Hepatocyte (in vitro differentiated cells): ENCODE measurements around the gene PPP2R2B. TPM values are rescaled to one million over a fixed set of nuclear protein-coding genes. Genes with fewer than 3 reads are reported as not detected.

ENCODE experiments used
- DNase-seq: peaks from one replicate; pipeline ENCODE4 v3.0.0-alpha.2; 2016; ENCODE audit warnings: low spot score
- H2AFZ ChIP-seq: fragments of 200-600 bp; sonication (generic); 2 replicates; pipeline ENCODE4 v1.6.0; 2016; ENCODE audit warnings: antibody characterized with exemption, mild to moderate bottlenecking
- H3K27ac ChIP-seq: fragments of 200-600 bp; sonication (generic); 2 replicates; pipeline ENCODE4 v1.5.1; 2016; ENCODE audit warnings: mild to moderate bottlenecking
- H3K27me3 ChIP-seq: fragments of 200-600 bp; sonication (generic); 2 replicates; pipeline ENCODE4 v1.6.1; 2016
- H3K36me3 ChIP-seq: fragments of 200-600 bp; sonication (generic); replicated peaks from 2 replicates; pipeline ENCODE4 v1.5.1; 2016; ENCODE audit warnings: low read depth; ENCODE audit not compliant: insufficient read depth
- H3K4me1 ChIP-seq: fragments of 200-600 bp; sonication (generic); 2 replicates; pipeline ENCODE4 v1.5.1; 2016; ENCODE audit warnings: mild to moderate bottlenecking, moderate library complexity; ENCODE audit not compliant: insufficient read depth
- H3K4me2 ChIP-seq: fragments of 200-600 bp; sonication (generic); 2 replicates; pipeline ENCODE4 v1.6.0; 2016
- H3K4me3 ChIP-seq: fragments of 200-600 bp; sonication (generic); 2 replicates; pipeline ENCODE4 v1.5.1; 2016; ENCODE audit warnings: mild to moderate bottlenecking
- H3K79me2 ChIP-seq: fragments of 200-600 bp; sonication (generic); 2 replicates; pipeline ENCODE4 v1.6.0; 2017; ENCODE audit warnings: mild to moderate bottlenecking
- H3K9me2 ChIP-seq: fragments of 200-600 bp; sonication (generic); replicated peaks from 2 replicates; pipeline ENCODE4 v1.6.0; 2017; ENCODE audit warnings: mild to moderate bottlenecking; ENCODE audit not compliant: insufficient read depth
- H3K9me3 ChIP-seq: fragments of 200-600 bp; sonication (generic); 2 replicates; pipeline ENCODE4 v1.5.1; 2016; ENCODE audit warnings: low read depth, mild to moderate bottlenecking
- H4K20me1 ChIP-seq: fragments of 200-600 bp; sonication (generic); 2 replicates; pipeline ENCODE4 v1.6.0; 2016; ENCODE audit warnings: mild to moderate bottlenecking; ENCODE audit not compliant: insufficient read depth, poor library complexity, severe bottlenecking
- CTCF ChIP-seq: fragments of 200-600 bp; sonication (generic); IDR thresholded peaks from 2 replicates; pipeline ENCODE4 v1.5.1; 2016; ENCODE audit warnings: antibody characterized with exemption, mild to moderate bottlenecking; ENCODE audit not compliant: poor library complexity
- EZH2 ChIP-seq: fragments of 200-600 bp; sonication (generic); IDR thresholded peaks from 2 replicates; pipeline ENCODE4 v1.6.1; 2016; ENCODE audit warnings: antibody characterized with exemption, mild to moderate bottlenecking, borderline replicate concordance
- EZH2phosphoT487 ChIP-seq: fragments of 200-600 bp; sonication (generic); IDR thresholded peaks from one replicate; pipeline ENCODE4 v1.6.1; 2018; ENCODE audit warnings: antibody characterized with exemption, mild to moderate bottlenecking, low read depth, moderate library complexity; ENCODE audit not compliant: unreplicated experiment, severe bottlenecking
- WGBS: methylation state at CpG from one replicate; pipeline ENCODE4 v1.1.6; 2016; ENCODE audit warnings: low lambda C conversion rate; ENCODE audit errors: missing lambda C conversion rate; 5-methylcytosine and 5-hydroxymethylcytosine counted together
- polyA plus RNA-seq: library from polyadenylated mRNA; unstranded; fragments of >200 nt; fragmentation: Nextera tagmentation; extraction: Ambion mirVana; gene quantifications from 2 replicates; pipeline ENCODE4 v1.2.1, GENCODE V29; 2016
- total RNA-seq: library from RNA; depleted of rRNA; stranded (reverse); fragments of >200 nt; gene quantifications from 2 replicates; pipeline ENCODE4 v1.2.3, GENCODE V29; 2014

PPP2R2B gene
- total and polyA plus RNA-seq, 2 experiments from 2014 or later, result 2.3 to 3.2 TPM

GRCh38 chr5:146778795-146779194 is 99.8 kb downstream of the PPP2R2B start:
- no peaks in the 10 kb centered on the region for H3K79me2 ChIP-seq
- H3K27ac ChIP-seq, result no peak overlapping the region
- TF ChIP-seq EZH2 (no peak), EZH2phosphoT487 (no peak), CTCF (no peak)
- no peaks in the 10 kb centered on the region for H4K20me1 ChIP-seq
- no peak overlapping the region for H2AFZ ChIP-seq
- no peaks in the 10 kb centered on the region for H3K27me3 ChIP-seq
- H3K4me3 ChIP-seq, result no peak overlapping the region
- no peaks in the 10 kb centered on the region for H3K9me3 ChIP-seq
- 61% methylated on average over 3 of the region's 3 CpGs for WGBS
- H3K4me1 ChIP-seq, result no peaks in the 10 kb centered on the region
- no peaks in the 10 kb centered on the region for H3K36me3 ChIP-seq
- H3K9me2 ChIP-seq, result no peaks in the 10 kb centered on the region
- no peak for DNase-seq
- no peak overlapping the region for H3K4me2 ChIP-seq

GRCh38 chr5:146778261-146778660 is 100.3 kb downstream of the PPP2R2B start:
- Histone ChIP-seq H3K27ac (no peak overlapping the region), H3K4me2 (no peak overlapping the region), H3K27me3 (no peaks in the 10 kb centered on the region), H3K4me1 (no peaks in the 10 kb centered on the region), H3K4me3 (no peak overlapping the region), H3K79me2 (no peaks in the 10 kb centered on the region), H3K36me3 (no peaks in the 10 kb centered on the region), H3K9me2 (no peaks in the 10 kb centered on the region), H3K9me3 (no peaks in the 10 kb centered on the region), H4K20me1 (no peaks in the 10 kb centered on the region), H2AFZ (no peak overlapping the region)
- no peak for TF ChIP-seq CTCF
- DNase-seq, result no peak

- DNase-seq, result no peak
Measured at GRCh38 chr5:146772881-146773466, 105.6 kb downstream of the PPP2R2B start.

More at GRCh38 chr5:146772881-146773466, 105.6 kb downstream of the PPP2R2B start:
- TF ChIP-seq EZH2 (no peak), CTCF (no peak)
- no peak overlapping the region for H3K27ac ChIP-seq
- no peak overlapping the region for H3K4me3 ChIP-seq
- H3K9me3 ChIP-seq, result no peaks in the 10 kb centered on the region
- H2AFZ ChIP-seq, result no peak overlapping the region
- H3K9me2 ChIP-seq, result no peaks in the 10 kb centered on the region
- no peak overlapping the region for H3K4me2 ChIP-seq
- WGBS, result 50% methylated on average over 3 of the region's 3 CpGs
- no peaks in the 10 kb centered on the region for H3K36me3 ChIP-seq
- H3K27me3 ChIP-seq, result no peaks in the 10 kb centered on the region
- H4K20me1 ChIP-seq, result no peaks in the 10 kb centered on the region
- no peaks in the 10 kb centered on the region for H3K4me1 ChIP-seq
- H3K79me2 ChIP-seq, result no peaks in the 10 kb centered on the region
